Measurements from ENCODE around the gene SLC39A8. TPM values are rescaled to one million over a fixed set of nuclear protein-coding genes. Genes with fewer than 3 reads are reported as not detected.

Gene SLC39A8
- polyA plus RNA-seq, 3 donors: 1.8 to 7.8 (median 6.1) TPM

GRCh38 chr4:102302762-102303161 lies 42.5 kb downstream of the SLC39A8 start:
- intact Hi-C loops (cut with micrococcal nuclease): no loop called here
- no peak overlapping the region for H3K27ac ChIP-seq (ENCODE audit: low read depth in 1 of 2, low read length in 2 of 2)
- H3K9me3 Mint-ChIP-seq: no peaks in the 10 kb centered on the region
- peaks cover 4 to 8% of the 10 kb centered on the region in 2 donors for H3K4me1 ChIP-seq (ENCODE audit: control insufficient read depth in 1 of 2, insufficient read depth in 2 of 2, low read length in 2 of 2)
- no peaks in the 10 kb centered on the region for H3K9me3 ChIP-seq (replicated peaks in 1 of 2; ENCODE audit: control insufficient read depth in 1 of 2, insufficient read depth in 1 of 2, low read length in 2 of 2)
- H4K20me1 ChIP-seq (ENCODE audit: insufficient read depth, low read length): no peaks in the 10 kb centered on the region
- H3K27me3 Mint-ChIP-seq (ENCODE audit: low read depth in 3 of 3): no peaks in the 10 kb centered on the region
- no peaks in the 10 kb centered on the region for H3K79me2 ChIP-seq (ENCODE audit: insufficient read depth, low read length)
- no peak overlapping the region for H3K9ac ChIP-seq (ENCODE audit: insufficient read depth, low read length, poor library complexity, severe bottlenecking)
- no peak overlapping the region for H3K4me3 Mint-ChIP-seq
- no peak overlapping the region for H3K27ac Mint-ChIP-seq
- no peak overlapping the region for H3K4me3 ChIP-seq (replicated peaks in 1 of 3; ENCODE audit: low read depth in 2 of 3, low read length in 3 of 3)
- no peak for DNase-seq
- no peak for TF ChIP-seq CTCF (IDR thresholded peaks at IDR 0.05)
- H3K4me2 ChIP-seq (replicated peaks; ENCODE audit: extremely low read depth, low read length, poor library complexity, severe bottlenecking): no peak overlapping the region
- H3K36me3 Mint-ChIP-seq: peaks cover 6 to 13% of the 10 kb centered on the region in 2 donors
- no peaks in the 10 kb centered on the region for H3K36me3 ChIP-seq (replicated peaks in 1 of 2; ENCODE audit: control insufficient read depth in 1 of 2, insufficient read depth in 2 of 2, low read length in 2 of 2)
- no peaks in the 10 kb centered on the region for H3K27me3 ChIP-seq (ENCODE audit: control insufficient read depth in 2 of 2, insufficient read depth in 2 of 2, low read length in 2 of 2)
- WGBS (ENCODE audit: insufficient coverage): no CpG with 5 or more reads among the region's 1 CpG
- H2AFZ ChIP-seq (ENCODE audit: insufficient read depth, low read depth, low read length, poor library complexity, severe bottlenecking): no peak overlapping the region
- H3K4me1 Mint-ChIP-seq: peaks cover 19% of the 10 kb centered on the region

GRCh38 chr4:102301167-102301566 lies 44.1 kb downstream of the SLC39A8 start:
- peak overlapping the region in 1 of 7 donors; percentile 40 for H3K27ac Mint-ChIP-seq
- H3K27ac ChIP-seq (ENCODE audit: low read depth in 1 of 2, low read length in 2 of 2): no peak overlapping the region
- no peaks in the 10 kb centered on the region for H4K20me1 ChIP-seq (ENCODE audit: insufficient read depth, low read length)
- H3K27me3 Mint-ChIP-seq (ENCODE audit: low read depth in 3 of 3): no peaks in the 10 kb centered on the region
- H3K9me3 Mint-ChIP-seq: peaks cover 0 to 4% (median 0%) of the 10 kb centered on the region in 7 donors
- no peak for DNase-seq
- H3K4me1 Mint-ChIP-seq: peaks cover 15% of the 10 kb centered on the region
- intact Hi-C loops (cut with micrococcal nuclease): no loop called here
- no peak overlapping the region for H3K9ac ChIP-seq (ENCODE audit: insufficient read depth, low read length, poor library complexity, severe bottlenecking)
- TF ChIP-seq CTCF (IDR thresholded peaks at IDR 0.05): no peak
- H3K4me3 ChIP-seq (replicated peaks in 1 of 3; ENCODE audit: low read depth in 2 of 3, low read length in 3 of 3): no peak overlapping the region
- H3K4me3 Mint-ChIP-seq: no peak overlapping the region
- no peaks in the 10 kb centered on the region for H3K36me3 ChIP-seq (replicated peaks in 1 of 2; ENCODE audit: control insufficient read depth in 1 of 2, insufficient read depth in 2 of 2, low read length in 2 of 2)
- no CpG with 5 or more reads among the region's 1 CpG for WGBS (ENCODE audit: insufficient coverage)
- no peaks in the 10 kb centered on the region for H3K9me3 ChIP-seq (replicated peaks in 1 of 2; ENCODE audit: control insufficient read depth in 1 of 2, insufficient read depth in 1 of 2, low read length in 2 of 2)
- H3K36me3 Mint-ChIP-seq: peaks cover 10 to 21% of the 10 kb centered on the region in 2 donors
- no peaks in the 10 kb centered on the region for H3K27me3 ChIP-seq (ENCODE audit: control insufficient read depth in 2 of 2, insufficient read depth in 2 of 2, low read length in 2 of 2)
- H2AFZ ChIP-seq (ENCODE audit: insufficient read depth, low read depth, low read length, poor library complexity, severe bottlenecking): no peak overlapping the region
- H3K4me2 ChIP-seq (replicated peaks; ENCODE audit: extremely low read depth, low read length, poor library complexity, severe bottlenecking): no peak overlapping the region
- peaks cover 4 to 8% of the 10 kb centered on the region in 2 donors for H3K4me1 ChIP-seq (ENCODE audit: control insufficient read depth in 1 of 2, insufficient read depth in 2 of 2, low read length in 2 of 2)
- no peaks in the 10 kb centered on the region for H3K79me2 ChIP-seq (ENCODE audit: insufficient read depth, low read length)

All from CD14-positive monocyte (primary cell).